ENCODE measurements around the gene RNF26. TPM values are rescaled to one million over a fixed set of nuclear protein-coding genes. Genes with fewer than 3 reads are reported as not detected.

Gene RNF26
- total and polyA plus RNA-seq, 2 of the 13 experiments (the other 11 are each of a cell fraction or from before 2014, with no cell fraction given), result 11.9 to 26.3 TPM

DNA sequence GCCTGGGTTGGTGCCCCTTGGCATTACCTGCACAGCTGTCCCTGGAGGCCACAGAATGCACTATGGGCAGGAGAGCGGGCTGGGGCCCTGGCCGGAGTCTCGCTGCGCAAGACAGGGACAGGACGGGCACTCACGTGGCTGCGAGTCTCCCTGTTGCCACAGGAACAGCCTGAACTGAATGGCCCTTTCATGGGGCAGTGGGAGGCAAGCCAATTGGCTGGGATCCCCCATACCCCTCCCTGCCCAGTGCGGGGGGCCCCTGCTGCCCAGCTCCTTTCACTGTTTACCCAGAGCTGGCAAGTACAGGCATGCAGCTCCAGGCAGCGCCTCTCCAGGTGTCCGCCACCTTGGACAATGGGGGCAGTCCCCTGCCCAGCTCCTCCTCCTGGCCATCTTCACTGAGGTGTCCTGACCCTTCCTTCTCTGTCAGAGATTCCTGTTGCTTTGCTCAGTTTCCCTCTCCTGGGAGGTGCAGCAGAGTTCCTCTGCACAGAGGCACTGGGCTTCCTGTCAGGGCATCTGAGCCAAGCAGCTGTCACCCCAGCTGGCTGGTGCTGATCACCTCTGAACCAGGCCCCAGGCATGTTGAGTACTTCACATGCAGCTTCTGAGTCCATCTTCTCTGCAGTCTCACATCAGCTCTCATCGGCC, 42.0 kb downstream of the RNF26 start (continued):
- TF ChIP-seq ZNF441 (CRISPR knock-in tag; IDR thresholded peaks at IDR 0.05; ENCODE audit: borderline replicate concordance), result no peak
- peak; percentile 56 for TF ChIP-seq NFYB (CRISPR knock-in tag; IDR thresholded peaks at IDR 0.05)
- no peak for TF ChIP-seq SRSF9 (IDR thresholded peaks at IDR 0.05; ENCODE audit: borderline replicate concordance, insufficient read depth, low read depth, low read length, poor library complexity, severe bottlenecking)
- no peak for TF ChIP-seq FOXC1 (CRISPR knock-in tag; IDR thresholded peaks at IDR 0.05; ENCODE audit: borderline replicate concordance)
- no peak for TF ChIP-seq NR3C1 (CRISPR knock-in tag; IDR thresholded peaks at IDR 0.05)
- no peak for TF ChIP-seq SNAPC2 (CRISPR knock-in tag; IDR thresholded peaks at IDR 0.05)
- TF ChIP-seq ZNF530 (CRISPR knock-in tag; IDR thresholded peaks at IDR 0.05; ENCODE audit: low read depth), result no peak
- TF ChIP-seq KLF16 (CRISPR knock-in tag; IDR thresholded peaks at IDR 0.05), result peak in 1 of 2 experiments; percentile 42; a peak in 1 of 4 replicates
- no peak for TF ChIP-seq ZNF777 (CRISPR knock-in tag; IDR thresholded peaks at IDR 0.05)
- no peak for TF ChIP-seq TRIM22 (IDR thresholded peaks at IDR 0.05)
- no peak for TF ChIP-seq CBX2 (IDR thresholded peaks at IDR 0.05; ENCODE audit: low read depth, low read length)
- TF ChIP-seq CBX2 (CRISPR knock-in tag; IDR thresholded peaks at IDR 0.05; ENCODE audit: low read depth), result no peak
- no peak for TF ChIP-seq ZNF800 (CRISPR knock-in tag; IDR thresholded peaks at IDR 0.05)
- no peak for TF ChIP-seq ZNF230 (CRISPR knock-in tag; IDR thresholded peaks at IDR 0.05)
- no peak for TF ChIP-seq ZNF670 (CRISPR knock-in tag; IDR thresholded peaks at IDR 0.05; ENCODE audit: borderline replicate concordance)
- TF ChIP-seq ZNF563 (CRISPR knock-in tag; IDR thresholded peaks at IDR 0.05), result no peak
- TF ChIP-seq, protein P1, sequence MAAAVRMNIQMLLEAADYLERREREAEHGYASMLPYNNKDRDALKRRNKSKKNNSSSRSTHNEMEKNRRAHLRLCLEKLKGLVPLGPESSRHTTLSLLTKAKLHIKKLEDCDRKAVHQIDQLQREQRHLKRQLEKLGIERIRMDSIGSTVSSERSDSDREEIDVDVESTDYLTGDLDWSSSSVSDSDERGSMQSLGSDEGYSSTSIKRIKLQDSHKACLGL (CRISPR knock-in tag; IDR thresholded peaks at IDR 0.05), result peak; percentile 90
- peak; percentile 73; the same call in 1 of the 2 replicates for TF ChIP-seq PCBP1 (IDR thresholded peaks at IDR 0.05; ENCODE audit: borderline replicate concordance, low read depth, low read length)
- peak; percentile 52; the same call in 1 of the 2 replicates for TF ChIP-seq POLR2G (IDR thresholded peaks at IDR 0.05; ENCODE audit: low read depth, low read length)
- no peak for TF ChIP-seq PHF8 (CRISPR knock-in tag; IDR thresholded peaks at IDR 0.05)
- peak; percentile 41; the same call in 1 of the 2 replicates for TF ChIP-seq MLX (CRISPR knock-in tag; IDR thresholded peaks at IDR 0.05)
- TF ChIP-seq TP53 (CRISPR knock-in tag; conservative IDR thresholded peaks at IDR 0.05), result peak; percentile 99
- TF ChIP-seq GLMP (CRISPR knock-in tag; IDR thresholded peaks at IDR 0.05; ENCODE audit: borderline replicate concordance), result no peak
